GM21717 (cell line): ENCODE measurements around the gene F8A2.
"Not testable (repeated sequence)": the region's sequence is repeated elsewhere in the genome, so short reads cannot be mapped to it uniquely, and the experiment has no call there.

ENCODE experiments used
- ATAC-seq: cut with Tn5 transposase; IDR thresholded peaks from one replicate; pipeline ENCODE4 v1.9.1; 2021; ENCODE audit warnings: mild to moderate bottlenecking, moderate library complexity; ENCODE audit not compliant: unreplicated experiment

F8A2 gene

DNA sequence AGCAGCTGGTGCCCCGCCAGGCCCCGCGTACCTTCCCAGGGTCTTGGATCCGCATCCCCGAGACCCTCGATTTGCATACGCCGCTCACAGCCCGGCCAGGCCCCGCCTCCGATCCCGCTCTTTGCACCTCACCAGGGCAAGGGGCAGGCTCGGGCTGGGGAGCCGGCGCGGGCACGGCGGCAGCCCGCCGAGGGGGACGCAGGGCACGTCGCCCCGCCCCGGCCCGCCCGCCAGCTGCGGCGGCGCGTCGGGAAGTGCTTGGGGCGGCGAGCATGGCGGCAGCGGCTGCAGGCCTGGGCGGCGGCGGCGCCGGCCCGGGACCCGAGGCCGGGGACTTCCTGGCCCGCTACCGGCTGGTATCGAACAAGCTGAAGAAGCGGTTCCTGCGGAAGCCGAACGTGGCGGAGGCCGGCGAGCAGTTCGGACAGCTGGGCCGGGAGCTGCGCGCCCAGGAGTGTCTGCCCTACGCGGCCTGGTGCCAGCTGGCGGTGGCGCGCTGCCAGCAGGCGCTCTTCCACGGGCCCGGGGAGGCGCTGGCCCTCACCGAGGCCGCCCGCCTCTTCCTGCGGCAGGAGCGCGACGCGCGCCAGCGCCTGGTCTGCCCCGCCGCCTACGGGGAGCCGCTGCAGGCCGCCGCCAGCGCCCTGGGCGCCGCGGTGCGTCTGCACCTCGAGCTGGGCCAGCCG, at the start of gene F8A2:
F8A2 (plus strand) TSS at position 253 of the 686 bp plus-strand sequence; CDS start at position 273, 20 bp downstream.
- peak; percentile 80 for ATAC-seq

DNA sequence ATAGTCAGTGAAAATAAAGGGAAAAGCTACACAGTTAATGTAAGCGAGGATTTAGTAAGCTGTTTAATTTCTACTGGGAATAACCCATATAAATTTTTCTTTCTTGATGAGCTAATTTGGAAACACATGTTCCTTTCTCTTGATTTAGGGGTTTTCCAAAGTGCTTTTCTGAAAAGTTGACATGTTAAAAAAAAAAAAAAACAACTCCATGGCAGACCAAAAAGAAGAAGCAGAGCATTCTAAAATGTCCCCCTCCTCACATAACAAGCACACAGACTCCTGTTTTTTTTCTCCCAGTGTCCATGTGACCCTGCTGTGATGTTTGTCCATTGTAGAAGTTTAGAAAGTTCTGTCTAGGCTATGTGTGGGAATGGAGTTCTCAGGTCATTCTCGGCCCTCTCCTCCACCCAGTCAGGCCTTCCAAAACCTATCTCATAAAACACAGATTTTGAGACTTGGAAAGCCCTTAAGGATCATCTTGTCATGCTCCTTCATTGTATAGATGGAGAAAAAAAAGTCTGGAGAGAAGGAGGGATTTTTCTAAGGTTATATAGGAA, 48.3 kb upstream of the F8A2 start:
- ATAC-seq = no peak

DNA sequence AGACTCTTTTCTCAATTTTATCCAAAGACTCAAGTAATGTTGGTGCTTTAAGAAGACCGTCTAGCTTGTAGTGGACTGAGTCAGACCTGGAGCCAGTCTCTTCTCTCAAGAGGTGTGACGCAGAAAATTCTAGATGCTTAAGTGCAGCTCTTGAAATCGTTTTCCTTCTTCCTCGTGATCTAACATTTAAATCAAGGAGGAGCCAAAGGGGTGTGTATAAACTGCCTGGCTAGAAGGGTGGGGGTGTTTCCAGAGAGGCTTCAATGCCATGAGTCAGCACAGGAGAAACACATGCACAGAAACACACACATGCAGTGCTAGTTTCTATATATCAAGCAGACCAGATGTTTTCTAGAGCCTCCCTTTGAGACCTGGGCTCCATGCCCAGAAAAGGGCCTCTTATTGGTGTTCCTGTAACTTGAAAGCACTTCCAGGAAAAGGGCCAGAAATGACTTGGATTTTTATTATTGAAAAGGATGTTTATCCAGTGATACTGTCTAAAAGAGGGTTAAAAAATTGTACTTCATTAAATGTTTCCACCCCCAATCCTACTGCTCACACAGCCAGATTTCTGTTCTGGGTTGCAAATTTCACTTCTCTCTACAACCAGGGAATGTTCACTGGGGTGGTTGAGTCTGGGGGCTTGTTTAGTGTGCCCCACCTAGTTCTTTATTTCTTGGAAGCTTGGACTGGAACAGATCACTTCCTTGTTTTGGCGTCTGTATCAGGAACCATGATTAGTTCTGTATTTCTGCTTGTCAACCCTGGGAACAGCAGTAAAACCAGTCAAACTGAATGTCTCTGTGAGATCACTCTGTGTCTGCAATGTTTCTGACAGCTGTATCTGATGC, 47.2 kb upstream of the F8A2 start, which contains the start of gene CLIC2:
CLIC2 (minus strand) TSS at position 129 of the 851 bp plus-strand sequence. CDS start 187 bp downstream, outside the sequence.
- ATAC-seq = peak; percentile 78

DNA sequence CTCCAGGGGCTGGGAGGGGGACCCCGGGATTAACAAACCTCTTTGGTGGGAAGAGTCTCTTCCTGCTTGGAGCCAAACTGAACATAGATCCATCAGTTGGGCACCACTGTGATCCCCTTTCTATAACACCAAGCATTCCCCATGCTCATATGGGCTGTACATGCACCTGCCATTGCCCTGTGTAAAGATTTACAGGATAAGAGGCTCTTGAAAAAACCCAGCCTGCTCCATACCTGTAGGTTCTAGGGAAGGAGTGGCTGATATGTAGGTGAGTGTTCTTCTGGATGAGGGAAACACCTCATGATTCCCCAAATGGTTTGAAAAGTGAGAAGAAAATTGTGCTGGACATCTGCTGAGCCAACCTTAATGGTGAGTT, 46.6 kb upstream of the F8A2 start:
- ATAC-seq = not testable (repeated sequence)

DNA sequence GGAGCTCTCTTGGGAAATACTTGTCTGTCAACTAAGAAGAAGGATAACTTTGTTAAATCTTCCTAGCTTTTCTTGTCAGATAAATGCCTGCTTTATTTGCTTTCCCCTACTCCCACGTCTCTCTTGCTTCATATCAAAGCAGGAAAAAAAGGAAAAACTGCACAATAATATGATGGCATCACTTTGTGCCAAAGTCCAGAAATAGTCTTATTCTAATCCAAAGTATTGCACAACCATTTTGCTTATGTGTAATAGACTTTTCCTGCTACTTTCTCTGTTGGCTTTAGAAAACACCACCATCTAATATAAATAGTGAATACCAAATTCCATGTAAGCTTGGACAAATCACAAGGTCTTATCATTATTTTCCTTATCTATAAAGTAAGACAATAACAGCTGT, 36.2 kb upstream of the F8A2 start:
- ATAC-seq = not testable (repeated sequence)

DNA sequence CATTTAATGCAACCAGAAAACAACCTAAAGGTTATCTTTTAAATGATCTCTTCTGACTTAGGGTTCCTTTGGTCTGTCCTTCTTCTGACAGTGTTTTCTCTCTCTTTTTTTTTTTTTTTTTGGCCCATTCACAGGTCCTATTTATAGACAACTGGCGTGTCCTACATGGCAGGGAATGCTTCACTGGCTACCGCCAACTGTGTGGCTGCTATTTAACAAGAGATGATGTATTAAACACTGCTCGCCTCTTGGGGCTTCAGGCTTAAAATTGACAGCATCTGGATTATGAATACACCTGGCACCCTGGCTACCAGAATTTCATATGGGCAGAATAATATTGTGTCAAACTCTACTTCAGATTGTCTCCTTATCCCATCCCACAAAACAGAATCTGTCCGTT, 32.4 kb upstream of the F8A2 start:
- not testable (repeated sequence) for ATAC-seq

DNA sequence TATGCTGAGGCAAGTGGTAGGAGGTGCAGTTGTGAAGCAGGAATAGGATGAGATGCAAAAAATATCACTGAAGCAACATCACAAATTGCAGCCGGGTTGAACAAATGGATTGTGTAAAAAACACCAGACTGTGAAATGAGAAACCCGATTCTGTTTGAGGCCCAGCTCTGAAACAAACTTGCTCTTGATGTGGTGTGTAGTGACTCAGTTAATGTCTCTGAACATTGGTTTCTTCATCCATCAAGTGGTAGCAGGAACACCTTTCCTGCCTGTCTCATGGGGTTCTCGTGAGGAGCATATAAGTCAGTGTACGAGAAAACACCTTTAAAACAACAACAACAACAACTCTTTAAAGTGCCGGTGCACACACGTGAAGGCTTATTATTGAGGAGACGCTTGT, 18.2 kb upstream of the F8A2 start:
- ATAC-seq = not testable (repeated sequence)

DNA sequence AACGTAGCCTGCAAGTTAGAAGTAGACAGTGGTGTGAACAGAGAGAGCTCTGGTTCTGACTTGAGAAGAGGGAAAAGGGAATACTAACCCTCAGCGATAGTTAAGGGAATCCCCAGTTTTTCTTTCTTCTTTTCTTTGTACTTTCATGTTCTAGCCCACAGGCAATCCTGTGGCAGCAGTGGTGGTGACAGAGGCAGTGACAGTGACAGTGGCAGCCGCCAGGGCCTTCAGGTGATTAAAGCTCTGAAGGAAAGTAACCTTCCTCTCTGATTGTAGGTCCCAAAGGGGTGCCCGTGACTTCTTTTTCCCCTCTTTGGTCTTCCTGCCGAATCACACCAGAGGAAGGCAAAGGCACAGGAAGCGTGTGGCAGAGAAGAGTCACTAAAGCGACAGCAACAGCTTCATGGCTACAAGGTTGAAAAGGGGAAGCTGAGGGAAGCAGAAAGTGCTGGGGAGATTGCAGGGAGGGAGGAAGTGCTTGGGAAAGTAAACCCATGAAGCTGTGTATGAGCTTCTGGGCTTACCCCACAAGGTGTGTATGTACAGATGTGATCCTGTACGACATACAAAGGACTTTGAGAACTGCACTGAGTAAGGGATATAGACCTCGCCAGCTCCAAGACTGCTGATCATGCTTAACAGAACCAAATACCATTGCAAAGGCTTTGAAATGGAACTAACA, 8.0 kb upstream of the F8A2 start:
- ATAC-seq = peak; percentile 62

DNA sequence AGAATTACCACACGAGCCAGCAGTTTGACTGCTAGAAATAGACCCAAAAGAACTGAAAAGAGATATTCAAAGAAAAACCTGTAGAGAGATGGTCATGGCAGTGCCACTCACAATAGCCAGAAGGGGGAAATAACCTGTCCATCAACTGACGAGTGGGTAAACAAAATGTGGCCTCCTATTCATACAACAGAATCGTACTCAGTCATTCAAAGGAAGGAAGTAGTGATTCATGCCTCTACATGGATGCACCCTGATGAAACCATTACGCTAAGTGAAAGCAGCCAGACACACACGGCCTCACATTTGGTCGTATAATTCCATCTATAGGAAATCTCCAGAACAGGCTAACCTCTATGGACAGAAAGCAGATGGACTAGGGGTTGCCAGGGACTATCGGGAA, 2.1 kb upstream of the F8A2 start:
- not testable (repeated sequence) for ATAC-seq

DNA sequence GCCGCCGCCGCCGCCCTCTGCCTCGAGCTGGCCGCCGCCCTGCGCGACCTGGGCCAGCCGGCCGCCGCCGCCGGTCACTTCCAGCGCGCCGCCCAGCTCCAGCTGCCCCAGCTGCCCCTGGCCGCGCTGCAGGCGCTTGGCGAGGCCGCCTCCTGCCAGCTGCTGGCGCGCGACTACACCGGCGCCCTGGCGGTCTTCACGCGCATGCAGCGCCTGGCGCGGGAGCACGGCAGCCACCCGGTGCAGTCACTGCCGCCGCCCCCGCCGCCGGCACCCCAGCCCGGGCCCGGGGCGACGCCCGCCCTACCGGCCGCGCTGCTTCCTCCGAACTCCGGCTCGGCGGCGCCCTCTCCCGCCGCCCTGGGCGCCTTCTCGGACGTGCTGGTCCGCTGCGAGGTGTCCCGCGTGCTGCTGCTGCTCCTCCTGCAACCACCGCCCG, 653 bp downstream of the F8A2 start:
- peak; percentile 35 for ATAC-seq

DNA sequence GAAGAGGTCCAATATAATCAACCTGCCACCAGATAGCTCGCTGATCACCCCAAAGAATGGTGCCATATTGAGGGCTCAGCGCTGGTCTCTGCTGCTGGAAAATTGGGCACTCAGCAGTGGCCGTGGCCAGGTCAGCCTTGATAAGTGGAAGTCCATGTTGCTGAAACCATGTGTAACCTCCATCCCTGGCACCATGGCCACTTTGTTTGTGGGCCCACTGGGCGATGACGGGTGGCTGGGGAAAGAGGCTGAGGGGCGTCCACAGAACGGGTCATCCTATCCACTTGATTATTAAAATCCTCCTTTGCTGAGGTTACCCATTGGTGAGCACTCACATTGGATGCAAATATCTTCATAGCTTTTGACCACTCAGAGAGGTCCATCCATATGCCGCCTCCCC, 7.7 kb downstream of the F8A2 start:
- no peak for ATAC-seq

DNA sequence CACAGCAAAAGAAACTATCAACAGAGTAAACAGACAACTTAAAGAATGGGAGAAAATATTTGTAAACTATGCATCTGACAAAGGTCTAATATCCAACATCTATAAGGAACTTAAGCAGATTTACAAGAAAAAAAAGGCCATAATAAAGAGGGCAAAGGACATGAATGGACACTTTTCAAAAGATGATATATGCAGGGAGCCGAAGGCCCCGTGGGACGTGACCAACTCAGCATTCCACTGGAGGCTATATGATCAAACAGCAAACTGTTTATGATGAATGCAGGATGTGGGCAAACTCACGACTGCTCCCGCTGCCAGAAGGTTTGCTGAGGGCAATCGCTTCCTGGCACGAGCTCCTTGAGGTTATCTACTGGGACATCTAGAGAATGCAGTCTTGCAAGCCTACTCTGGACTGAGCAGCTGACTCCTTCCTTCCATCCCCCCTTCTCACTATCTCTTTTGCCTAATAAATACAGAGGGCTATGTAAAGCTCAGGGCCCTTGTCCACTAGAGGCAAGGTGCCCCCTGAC, 12.9 kb downstream of the F8A2 start:
- ATAC-seq = not testable (repeated sequence)

DNA sequence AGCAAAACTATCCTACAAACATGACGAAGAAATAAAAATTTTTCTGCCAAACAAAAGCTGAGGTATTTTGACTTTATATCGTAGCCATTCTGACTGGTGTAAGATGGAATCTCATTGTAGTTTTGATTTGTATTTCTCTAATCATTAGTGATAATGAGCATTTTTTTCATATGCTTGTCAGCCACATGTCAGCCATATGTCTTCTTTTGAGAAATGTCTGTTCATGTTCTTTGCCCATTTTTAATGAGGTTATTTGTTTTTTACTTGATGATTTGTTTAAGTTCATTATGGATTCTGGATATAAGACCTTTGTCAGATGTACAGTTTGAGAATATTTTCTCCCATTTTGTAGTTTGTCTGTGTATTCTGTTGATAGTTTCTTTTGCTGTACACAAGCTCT, 24.5 kb downstream of the F8A2 start:
- no peak for ATAC-seq

DNA sequence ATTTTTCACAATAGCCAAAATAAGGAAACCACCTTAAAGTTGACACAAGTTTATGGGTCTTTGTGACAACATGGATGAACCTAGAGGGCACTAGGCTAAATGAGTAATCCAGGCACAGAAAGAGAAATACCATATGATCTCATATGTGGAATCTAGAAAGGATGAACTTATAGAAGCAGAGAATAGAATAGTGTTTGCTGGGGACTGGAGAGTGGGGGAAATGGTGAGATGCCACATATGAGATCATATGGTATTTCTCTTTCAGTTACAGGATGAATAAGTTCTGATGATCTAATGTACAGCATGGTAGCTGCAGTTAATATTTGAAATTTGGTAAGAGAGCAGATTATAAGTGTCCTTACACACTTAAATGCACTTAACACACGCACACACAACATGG, 35.9 kb downstream of the F8A2 start:
- ATAC-seq = no peak
